CD14-positive monocyte (primary cell): ENCODE results near the gene KCNJ6. TPM values are rescaled to one million over a fixed set of nuclear protein-coding genes. Genes with fewer than 3 reads are reported as not detected.

Source experiments
- DNase-seq, 3 donors: peaks; one replicate each; pipeline ENCODE4 v3.0.0-alpha.2; 2011 to 2022
- H2AFZ ChIP-seq: 2 replicates; pipeline ENCODE4 v1.6.0; 2012; ENCODE audit warnings: mild to moderate bottlenecking, low read depth, low read length, inconsistent platforms; ENCODE audit not compliant: insufficient read depth, poor library complexity, severe bottlenecking
- H3K27ac ChIP-seq, 2 donors: 1 replicate in 1 of 2; 2 replicates in 1 of 2; pipeline ENCODE4 v1.5.1; 2012 to 2013; ENCODE audit warnings: low read length in 2 of 2, control low read depth in 1 of 2, inconsistent platforms in 1 of 2, low read depth in 1 of 2, mild to moderate bottlenecking in 1 of 2
- H3K27me3 ChIP-seq, 2 donors: one replicate each; pipeline versions ENCODE4 v1.6.0 to v1.6.1; 2011 to 2013; ENCODE audit warnings: low read length in 2 of 2; ENCODE audit not compliant: control insufficient read depth in 2 of 2, insufficient read depth in 2 of 2
- H3K36me3 ChIP-seq, 2 donors: replicated peaks in 1 of 2; 1 replicate in 1 of 2; 2 replicates in 1 of 2; pipeline versions ENCODE4 v1.5.1 to v1.6.1; 2012 to 2013; ENCODE audit warnings: low read length in 2 of 2, control low read depth in 1 of 2, inconsistent platforms in 1 of 2, mild to moderate bottlenecking in 1 of 2; ENCODE audit not compliant: insufficient read depth in 2 of 2, control insufficient read depth in 1 of 2
- H3K4me1 ChIP-seq, 2 donors: 1 replicate in 1 of 2; 2 replicates in 1 of 2; pipeline versions ENCODE4 v1.5.1 to v1.6.1; 2012 to 2013; ENCODE audit warnings: low read length in 2 of 2, control low read depth in 1 of 2, inconsistent platforms in 1 of 2, mild to moderate bottlenecking in 1 of 2, moderate library complexity in 1 of 2; ENCODE audit not compliant: insufficient read depth in 2 of 2, control insufficient read depth in 1 of 2
- H3K4me2 ChIP-seq: replicated peaks from 2 replicates; pipeline ENCODE3; 2012; ENCODE audit warnings: low read length, moderate library complexity, mild to moderate bottlenecking; ENCODE audit not compliant: poor library complexity, severe bottlenecking; ENCODE audit errors: extremely low read depth
- H3K4me3 ChIP-seq, 3 experiments: fragments of 200-600 bp in 1 of 3; sonication (generic) in 1 of 3; replicated peaks in 1 of 3; 1 replicate in 2 of 3; 2 replicates in 1 of 3; pipeline ENCODE4 v1.5.1; 2011 to 2013; ENCODE audit warnings: low read length in 3 of 3, mild to moderate bottlenecking in 3 of 3, control low read depth in 2 of 3, low read depth in 2 of 3, inconsistent platforms in 1 of 3, moderate library complexity in 1 of 3
- H3K79me2 ChIP-seq: 2 replicates; pipeline ENCODE4 v1.6.0; 2012; ENCODE audit warnings: mild to moderate bottlenecking, control low read depth, inconsistent platforms, low read length, moderate library complexity; ENCODE audit not compliant: insufficient read depth
- H3K9ac ChIP-seq: 2 replicates; pipeline ENCODE4 v1.6.0; 2017; ENCODE audit warnings: low read length, mild to moderate bottlenecking; ENCODE audit not compliant: insufficient read depth, poor library complexity, severe bottlenecking
- H3K9me3 ChIP-seq, 2 donors: replicated peaks in 1 of 2; 1 replicate in 1 of 2; 2 replicates in 1 of 2; pipeline versions ENCODE4 v1.5.1 to v1.6.1; 2012 to 2013; ENCODE audit warnings: low read length in 2 of 2, control low read depth in 1 of 2; ENCODE audit not compliant: control insufficient read depth in 1 of 2, insufficient read depth in 1 of 2
- H4K20me1 ChIP-seq: 2 replicates; pipeline ENCODE4 v1.6.0; 2012; ENCODE audit warnings: mild to moderate bottlenecking, low read length, control low read depth, moderate library complexity; ENCODE audit not compliant: insufficient read depth
- H3K27ac Mint-ChIP-seq, 7 donors: one replicate each; pipeline ENCODE4 v1.8.0; 2020; ENCODE audit warnings: mild to moderate bottlenecking in 7 of 7, mixed read lengths in 7 of 7, moderate library complexity in 6 of 7, inconsistent platforms in 2 of 7
- H3K27me3 Mint-ChIP-seq, 3 donors: one replicate each; pipeline ENCODE4 v1.8.0; 2021 to 2022; ENCODE audit warnings: low read depth in 3 of 3, mild to moderate bottlenecking in 3 of 3, mixed read lengths in 3 of 3, moderate library complexity in 3 of 3, inconsistent platforms in 1 of 3
- H3K36me3 Mint-ChIP-seq, 2 donors: one replicate each; pipeline ENCODE4 v1.8.0; 2020; ENCODE audit warnings: mixed read lengths in 2 of 2, inconsistent platforms in 1 of 2, mild to moderate bottlenecking in 1 of 2
- H3K4me1 Mint-ChIP-seq: one replicate; pipeline ENCODE4 v1.8.0; 2020; ENCODE audit warnings: mild to moderate bottlenecking, mixed read lengths
- H3K4me3 Mint-ChIP-seq, 2 donors: one replicate each; pipeline ENCODE4 v1.8.0; 2020; ENCODE audit warnings: mild to moderate bottlenecking in 2 of 2, mixed read lengths in 2 of 2, moderate library complexity in 1 of 2
- H3K9me3 Mint-ChIP-seq, 7 donors: one replicate each; pipeline ENCODE4 v1.8.0; 2020 to 2022; ENCODE audit warnings: mixed read lengths in 7 of 7, mild to moderate bottlenecking in 6 of 7, moderate library complexity in 6 of 7, inconsistent platforms in 2 of 7
- CTCF ChIP-seq: fragments of 200-600 bp; IDR thresholded peaks from one replicate; pipeline ENCODE4 v1.8.0; 2022; ENCODE audit warnings: antibody characterized with exemption, mild to moderate bottlenecking
- WGBS: methylation state at CpG from one replicate; pipeline ENCODE4 v1.1.5; 2013; ENCODE audit warnings: missing lambda C conversion rate; ENCODE audit not compliant: insufficient coverage; 5-methylcytosine and 5-hydroxymethylcytosine counted together
- intact Hi-C, 2 donors: fragments of 100-400 bp; cut with micrococcal nuclease; formaldehyde crosslinking; loops; one replicate each; pipeline versions ENCODE4 v1.15.0 to v1.15.1; 2023
- polyA plus RNA-seq, 3 donors: library from polyadenylated mRNA; depleted of rRNA in 1 of 3; unstranded in 2 of 3; stranded (reverse) in 1 of 3; fragments of 300-500 nt in 2 of 3; fragments of >200 nt in 1 of 3; fragmentation: Illumina TruSeq in 2 of 3; gene quantifications; 1 replicate in 2 of 3; 2 replicates in 1 of 3; pipeline ENCODE4 v1.2.3, GENCODE V29; 2012 to 2021

Gene KCNJ6
- polyA plus RNA-seq, 3 donors: not detected

GRCh38 chr21:37636152-37636860 is 280.0 kb downstream of the KCNJ6 start:
- no peak overlapping the region for H3K27ac Mint-ChIP-seq

More at GRCh38 chr21:37636152-37636860, 280.0 kb downstream of the KCNJ6 start:
- no peaks in the 10 kb centered on the region for H3K4me1 Mint-ChIP-seq
- 96% methylated on average over 3 of the region's 8 CpGs for WGBS
- DNase-seq: no peak
- no peak overlapping the region for H3K4me2 ChIP-seq
- peaks cover 0 to 6% (median 4%) of the 10 kb centered on the region in 3 donors for H3K27me3 Mint-ChIP-seq
- H3K9ac ChIP-seq: no peak overlapping the region
- H3K36me3 Mint-ChIP-seq: no peaks in the 10 kb centered on the region
- H3K79me2 ChIP-seq: no peaks in the 10 kb centered on the region
- no peak overlapping the region for H3K4me3 ChIP-seq
- peaks cover 0 to 5% of the 10 kb centered on the region in 2 donors for H3K9me3 ChIP-seq
- peaks cover 0 to 7% of the 10 kb centered on the region in 2 donors for H3K27me3 ChIP-seq
- TF ChIP-seq CTCF: no peak
- H2AFZ ChIP-seq: no peak overlapping the region
- intact Hi-C loops: no loop called here
- no peaks in the 10 kb centered on the region for H3K36me3 ChIP-seq
- no peaks in the 10 kb centered on the region for H4K20me1 ChIP-seq
- H3K4me3 Mint-ChIP-seq: no peak overlapping the region
- peaks cover 3 to 22% (median 5%) of the 10 kb centered on the region in 7 donors for H3K9me3 Mint-ChIP-seq
- no peak overlapping the region for H3K27ac ChIP-seq
- no peaks in the 10 kb centered on the region for H3K4me1 ChIP-seq
